ENCODE data around the gene PPP1R12B.
"Not testable (repeated sequence)": the region's sequence is repeated elsewhere in the genome, so short reads cannot be mapped to it uniquely, and the experiment has no call there.

The PPP1R12B gene

GRCh38 chr1:202411422-202411821, 62.9 kb downstream of the PPP1R12B start:
- no peak overlapping the region for H3K4me3 ChIP-seq (ENCODE audit: low read length)
- TF ChIP-seq CTCF (conservative IDR thresholded peaks at IDR 0.05; ENCODE audit: low read depth, low read length), result no peak
- DNase-seq (ENCODE audit: low read depth), result peak; percentile 30

GRCh38 chr1:202412421-202412820, 63.9 kb downstream of the PPP1R12B start:
- not testable (repeated sequence) for H3K4me3 ChIP-seq (ENCODE audit: low read length); DNase-seq (ENCODE audit: low read depth)

- H3K4me3 ChIP-seq (ENCODE audit: low read length), result no peak overlapping the region
- TF ChIP-seq CTCF (conservative IDR thresholded peaks at IDR 0.05; ENCODE audit: low read depth, low read length), result no peak
- DNase-seq (ENCODE audit: low read depth), result no peak
Observed at GRCh38 chr1:202416641-202417040, 68.1 kb downstream of the PPP1R12B start.

- DNase-seq (ENCODE audit: low read depth), result peak; percentile 28
- H3K4me3 ChIP-seq (ENCODE audit: low read length), result not testable (repeated sequence)
Observed at GRCh38 chr1:202417141-202417540, 68.6 kb downstream of the PPP1R12B start.

GRCh38 chr1:202417762-202418201, 69.3 kb downstream of the PPP1R12B start:
- not testable (repeated sequence) for H3K4me3 ChIP-seq (ENCODE audit: low read length); DNase-seq (ENCODE audit: low read depth)

GRCh38 chr1:202419731-202420130, 71.2 kb downstream of the PPP1R12B start:
- DNase-seq (ENCODE audit: low read depth); H3K4me3 ChIP-seq (ENCODE audit: low read length): not testable (repeated sequence)

- H3K4me3 ChIP-seq (ENCODE audit: low read length); DNase-seq (ENCODE audit: low read depth): not testable (repeated sequence)
Observed at GRCh38 chr1:202420422-202421094, 72.1 kb downstream of the PPP1R12B start.

GRCh38 chr1:202422709-202423108, 74.2 kb downstream of the PPP1R12B start:
- DNase-seq (ENCODE audit: low read depth); H3K4me3 ChIP-seq (ENCODE audit: low read length): not testable (repeated sequence)

GRCh38 chr1:202424260-202424659, 75.8 kb downstream of the PPP1R12B start:
- DNase-seq (ENCODE audit: low read depth); H3K4me3 ChIP-seq (ENCODE audit: low read length): not testable (repeated sequence)

GRCh38 chr1:202430111-202430510, 81.6 kb downstream of the PPP1R12B start:
- not testable (repeated sequence) for DNase-seq (ENCODE audit: low read depth); H3K4me3 ChIP-seq (ENCODE audit: low read length)

GRCh38 chr1:202432338-202432737, 83.8 kb downstream of the PPP1R12B start:
- not testable (repeated sequence) for H3K4me3 ChIP-seq (ENCODE audit: low read length); DNase-seq (ENCODE audit: low read depth)

- no peak for DNase-seq (ENCODE audit: low read depth)
- no peak for TF ChIP-seq CTCF (conservative IDR thresholded peaks at IDR 0.05; ENCODE audit: low read depth, low read length)
- no peak overlapping the region for H3K4me3 ChIP-seq (ENCODE audit: low read length)
Observed at GRCh38 chr1:202433155-202434043, 84.9 kb downstream of the PPP1R12B start.

Measured in retinal pigment epithelial cell (primary cell).